ENCODE data around the gene KRTAP9-4. TPM values are rescaled to one million over a fixed set of nuclear protein-coding genes. Genes with fewer than 3 reads are reported as not detected.
"Not testable (repeated sequence)": the region's sequence is repeated elsewhere in the genome, so short reads cannot be mapped to it uniquely, and the experiment has no call there.

The KRTAP9-4 gene
- total and polyA plus RNA-seq, 12 donors = not detected

GRCh38 chr17:41237949-41238437, 11.5 kb upstream of the KRTAP9-4 start, which contains the start of gene KRTAP9-8:
Gene KRTAP9-8 (plus strand): TSS chr17:41237999. CDS start chr17:41238052, 53 bp downstream.
- not testable (repeated sequence) for H3K27ac ChIP-seq, H3K9me3 ChIP-seq, H3K4me3 ChIP-seq, H3K36me3 ChIP-seq, ATAC-seq, DNase-seq, H3K4me1 ChIP-seq
- intact Hi-C loops (cut with DNase I) = loop anchor here in 1 of 10 donors (10.0 kb wide), 1 partner anchor 63 kb away; the partner anchor contains the start of gene KRTAP4-2
- peaks cover 0 to 30% (median 11%) of the 10 kb centered on the region in 7 donors for H3K27me3 ChIP-seq
- WGBS, 2 donors = 24 to 36% methylated on average over 3 of the region's 3 CpGs

- peaks cover 0 to 25% (median 7%) of the 10 kb centered on the region in 7 donors for H3K27me3 ChIP-seq
- H3K36me3 ChIP-seq; H3K4me3 ChIP-seq; intact Hi-C loops (cut with DNase I); ATAC-seq; H3K27ac ChIP-seq; H3K4me1 ChIP-seq; H3K9me3 ChIP-seq; DNase-seq: not testable (repeated sequence)
- 46 to 70% methylated on average over 2 of the region's 2 CpGs for WGBS, 2 donors
Observed at GRCh38 chr17:41246995-41247787, 2.3 kb upstream of the KRTAP9-4 start.

GRCh38 chr17:41251261-41251660, 1.8 kb downstream of the KRTAP9-4 start:
- Histone ChIP-seq H3K36me3 (no peaks in the 10 kb centered on the region), H3K4me1 (no peaks in the 10 kb centered on the region), H3K4me3 (no peak overlapping the region), H3K27me3 (peaks cover 0 to 40% (median 19%) of the 10 kb centered on the region in 7 donors), H3K27ac (no peak overlapping the region), H3K9me3 (no peaks in the 10 kb centered on the region)
- intact Hi-C loops (cut with DNase I) = no loop called here
- 84 to 91% methylated on average over 1 of the region's 1 CpG for WGBS, 2 donors
- ATAC-seq (no peak), DNase-seq (no peak)
- TF ChIP-seq CTCF (IDR thresholded peaks at IDR 0.05) = no peak

GRCh38 chr17:41254861-41255260, 5.4 kb downstream of the KRTAP9-4 start:
- Histone ChIP-seq H3K9me3 (no peaks in the 10 kb centered on the region), H3K27me3 (peaks cover 0 to 58% (median 41%) of the 10 kb centered on the region in 7 donors), H3K27ac (no peak overlapping the region), H3K4me3 (no peak overlapping the region), H3K36me3 (no peaks in the 10 kb centered on the region), H3K4me1 (no peaks in the 10 kb centered on the region)
- TF ChIP-seq CTCF (IDR thresholded peaks at IDR 0.05) = no peak
- no peak for DNase-seq
- no peak for ATAC-seq
- intact Hi-C loops (cut with DNase I) = no loop called here
- 0 to 59% methylated on average over 1 of the region's 1 CpG for WGBS, 2 donors

GRCh38 chr17:41255381-41256290, 6.1 kb downstream of the KRTAP9-4 start, which contains the start of gene KRTAP9-9:
Gene KRTAP9-9 (plus strand): TSS chr17:41255384.
- 69 to 73% methylated on average over 5 of the region's 5 CpGs for WGBS, 2 donors
- peaks cover 0 to 60% (median 41%) of the 10 kb centered on the region in 7 donors for H3K27me3 ChIP-seq
- H3K9me3 ChIP-seq; H3K4me1 ChIP-seq; H3K4me3 ChIP-seq; DNase-seq; ATAC-seq; H3K27ac ChIP-seq; H3K36me3 ChIP-seq; intact Hi-C loops (cut with DNase I): not testable (repeated sequence)
